GM04504 (cell line): ENCODE measurements around the gene NEU4.
"Not testable (repeated sequence)": the region's sequence is repeated elsewhere in the genome, so short reads cannot be mapped to it uniquely, and the experiment has no call there.

Experiments
- DNase-seq: peaks from one replicate; pipeline ENCODE4 v3.0.0-alpha.2; 2012; ENCODE audit warnings: low read depth

Gene NEU4

DNA sequence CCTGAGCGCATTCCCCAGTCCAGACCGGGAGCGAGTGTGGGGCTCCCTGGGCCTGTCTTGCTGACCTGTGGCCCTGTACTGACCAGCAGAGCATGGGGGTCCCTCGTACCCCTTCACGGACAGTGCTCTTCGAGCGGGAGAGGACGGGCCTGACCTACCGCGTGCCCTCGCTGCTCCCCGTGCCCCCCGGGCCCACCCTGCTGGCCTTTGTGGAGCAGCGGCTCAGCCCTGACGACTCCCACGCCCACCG, 5.3 kb downstream of the NEU4 start:
- DNase-seq: no peak

DNA sequence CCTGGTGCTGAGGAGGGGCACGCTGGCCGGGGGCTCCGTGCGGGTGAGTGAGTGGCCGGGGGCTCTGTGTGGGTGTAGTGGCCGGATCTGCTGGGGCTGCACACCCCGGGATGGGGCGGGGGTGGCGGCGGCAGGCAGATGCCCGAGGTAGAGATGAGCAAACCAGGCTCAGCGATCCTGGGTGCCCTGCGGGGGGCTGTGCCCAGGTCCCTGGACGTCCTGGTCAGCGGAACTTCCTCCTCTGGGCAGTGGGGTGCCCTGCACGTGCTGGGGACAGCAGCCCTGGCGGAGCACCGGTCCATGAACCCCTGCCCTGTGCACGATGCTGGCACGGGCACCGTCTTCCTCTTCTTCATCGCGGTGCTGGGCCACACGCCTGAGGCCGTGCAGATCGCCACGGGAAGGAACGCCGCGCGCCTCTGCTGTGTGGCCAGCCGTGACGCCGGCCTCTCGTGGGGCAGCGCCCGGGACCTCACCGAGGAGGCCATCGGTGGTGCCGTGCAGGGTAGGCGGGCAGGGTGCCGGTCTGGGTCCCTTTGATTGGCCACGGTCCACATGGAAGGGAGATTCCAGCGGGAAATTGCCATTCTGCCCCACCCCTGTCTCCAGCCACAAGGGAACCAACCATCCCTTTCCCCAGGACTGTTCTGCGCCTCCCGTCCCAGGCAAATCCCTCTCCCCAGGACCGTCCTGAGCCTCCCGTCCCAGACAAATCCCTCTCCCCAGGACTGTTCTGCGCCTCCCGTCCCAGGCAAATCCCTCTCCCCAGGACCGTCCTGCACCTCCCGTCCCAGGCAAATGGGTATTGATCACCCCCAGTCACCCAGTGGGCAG, 5.9 kb downstream of the NEU4 start:
- DNase-seq: no peak

DNA sequence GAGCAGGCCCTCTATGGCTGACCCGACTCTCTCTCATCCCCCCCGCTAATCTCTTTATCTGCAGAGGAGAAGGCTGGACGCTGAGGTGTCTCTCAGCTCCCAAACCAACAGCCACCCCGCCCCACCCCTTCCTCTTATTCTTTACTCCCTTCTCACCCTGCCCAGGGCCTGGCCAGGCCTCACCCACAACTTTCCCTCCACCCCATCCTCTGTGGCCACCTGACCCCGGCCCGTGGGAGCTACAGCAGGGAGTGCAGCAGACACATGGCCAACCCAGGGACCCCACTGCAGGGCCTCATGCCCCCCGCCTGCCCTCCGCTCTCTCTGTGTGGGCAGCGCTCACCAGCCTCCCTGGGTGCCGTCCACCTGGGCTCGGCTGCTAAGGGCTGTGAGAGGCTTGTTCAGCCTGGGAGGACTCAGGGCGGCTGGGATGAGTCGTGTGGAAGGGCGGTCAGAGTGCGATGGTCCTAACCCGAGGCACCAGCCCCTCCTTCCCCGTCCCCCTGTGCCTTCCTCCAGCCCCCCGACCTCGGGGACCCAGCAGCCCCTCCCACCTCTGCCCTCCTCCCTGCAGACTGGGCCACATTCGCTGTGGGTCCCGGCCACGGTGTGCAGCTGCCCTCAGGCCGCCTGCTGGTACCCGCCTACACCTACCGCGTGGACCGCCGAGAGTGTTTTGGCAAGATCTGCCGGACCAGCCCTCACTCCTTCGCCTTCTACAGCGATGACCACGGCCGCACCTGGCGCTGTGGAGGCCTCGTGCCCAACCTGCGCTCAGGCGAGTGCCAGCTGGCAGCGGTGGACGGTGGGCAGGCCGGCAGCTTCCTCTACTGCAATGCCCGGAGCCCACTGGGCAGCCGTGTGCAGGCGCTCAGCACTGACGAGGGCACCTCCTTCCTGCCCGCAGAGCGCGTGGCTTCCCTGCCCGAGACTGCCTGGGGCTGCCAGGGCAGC, 6.8 kb downstream of the NEU4 start:
- DNase-seq: no peak

DNA sequence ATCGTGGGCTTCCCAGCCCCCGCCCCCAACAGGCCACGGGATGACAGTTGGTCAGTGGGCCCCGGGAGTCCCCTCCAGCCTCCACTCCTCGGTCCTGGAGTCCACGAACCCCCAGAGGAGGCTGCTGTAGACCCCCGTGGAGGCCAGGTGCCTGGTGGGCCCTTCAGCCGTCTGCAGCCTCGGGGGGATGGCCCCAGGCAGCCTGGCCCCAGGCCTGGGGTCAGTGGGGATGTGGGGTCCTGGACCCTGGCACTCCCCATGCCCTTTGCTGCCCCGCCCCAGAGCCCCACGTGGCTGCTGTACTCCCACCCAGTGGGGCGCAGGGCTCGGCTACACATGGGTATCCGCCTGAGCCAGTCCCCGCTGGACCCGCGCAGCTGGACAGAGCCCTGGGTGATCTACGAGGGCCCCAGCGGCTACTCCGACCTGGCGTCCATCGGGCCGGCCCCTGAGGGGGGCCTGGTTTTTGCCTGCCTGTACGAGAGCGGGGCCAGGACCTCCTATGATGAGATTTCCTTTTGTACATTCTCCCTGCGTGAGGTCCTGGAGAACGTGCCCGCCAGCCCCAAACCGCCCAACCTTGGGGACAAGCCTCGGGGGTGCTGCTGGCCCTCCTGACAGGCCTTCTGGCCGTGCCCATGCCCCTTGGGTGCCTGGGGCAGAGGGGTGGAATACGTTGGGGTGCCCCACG, 7.6 kb downstream of the NEU4 start:
- DNase-seq: no peak

DNA sequence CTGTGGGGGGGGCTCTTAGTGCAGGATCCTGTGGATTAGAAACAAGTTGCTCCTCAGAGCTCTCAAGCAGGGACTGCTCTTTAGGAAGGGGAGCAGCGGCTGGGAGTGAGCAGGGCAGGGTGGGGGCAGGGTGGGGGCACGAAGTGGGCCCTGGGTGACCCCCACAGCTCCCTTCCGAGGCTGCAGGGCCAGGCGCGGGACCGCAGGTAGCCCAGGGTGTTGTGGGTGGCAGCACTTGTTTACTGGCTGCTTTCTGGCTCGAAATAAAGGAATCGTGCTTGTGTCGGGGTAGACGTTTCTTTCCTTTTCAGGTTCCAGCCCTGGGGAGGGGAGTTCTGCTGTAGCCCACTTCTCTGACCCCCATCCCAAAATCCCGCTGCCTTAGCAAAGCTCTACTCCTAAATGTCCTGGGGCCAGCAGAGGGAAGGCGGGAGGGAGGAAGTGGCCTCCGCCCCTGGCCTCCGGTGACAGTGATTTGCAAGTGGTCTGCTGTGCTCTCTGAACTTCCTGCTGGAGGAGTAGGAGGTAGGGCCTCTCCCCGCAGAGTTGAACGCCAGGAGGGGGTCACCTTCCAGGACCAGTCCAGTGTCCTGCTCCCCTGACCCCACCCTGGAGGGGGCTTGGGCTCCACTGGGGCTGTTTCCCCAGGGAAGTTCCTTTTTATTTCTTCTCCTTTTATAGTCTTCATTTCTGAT, 8.3 kb downstream of the NEU4 start:
- no peak for DNase-seq

DNA sequence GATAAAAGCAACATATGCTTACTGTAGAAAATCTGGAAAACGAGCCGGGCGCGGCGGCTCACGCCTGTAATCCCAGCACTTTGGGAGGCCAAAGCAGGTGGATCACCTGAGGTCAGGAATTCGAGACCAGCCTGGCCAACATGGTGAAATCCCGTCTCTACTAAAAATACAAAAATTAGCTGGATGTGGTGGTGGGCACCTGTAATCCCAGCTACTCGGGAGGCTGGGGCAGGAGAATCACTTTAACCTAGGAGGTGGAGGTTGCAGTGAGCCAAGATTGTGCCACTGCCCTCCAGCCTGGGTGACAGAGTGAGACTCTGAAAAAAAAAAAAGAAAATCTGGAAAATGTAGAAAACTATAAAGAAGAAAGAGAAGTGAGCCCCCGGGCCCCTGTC, 8.8 kb downstream of the NEU4 start:
- DNase-seq: not testable (repeated sequence)

DNA sequence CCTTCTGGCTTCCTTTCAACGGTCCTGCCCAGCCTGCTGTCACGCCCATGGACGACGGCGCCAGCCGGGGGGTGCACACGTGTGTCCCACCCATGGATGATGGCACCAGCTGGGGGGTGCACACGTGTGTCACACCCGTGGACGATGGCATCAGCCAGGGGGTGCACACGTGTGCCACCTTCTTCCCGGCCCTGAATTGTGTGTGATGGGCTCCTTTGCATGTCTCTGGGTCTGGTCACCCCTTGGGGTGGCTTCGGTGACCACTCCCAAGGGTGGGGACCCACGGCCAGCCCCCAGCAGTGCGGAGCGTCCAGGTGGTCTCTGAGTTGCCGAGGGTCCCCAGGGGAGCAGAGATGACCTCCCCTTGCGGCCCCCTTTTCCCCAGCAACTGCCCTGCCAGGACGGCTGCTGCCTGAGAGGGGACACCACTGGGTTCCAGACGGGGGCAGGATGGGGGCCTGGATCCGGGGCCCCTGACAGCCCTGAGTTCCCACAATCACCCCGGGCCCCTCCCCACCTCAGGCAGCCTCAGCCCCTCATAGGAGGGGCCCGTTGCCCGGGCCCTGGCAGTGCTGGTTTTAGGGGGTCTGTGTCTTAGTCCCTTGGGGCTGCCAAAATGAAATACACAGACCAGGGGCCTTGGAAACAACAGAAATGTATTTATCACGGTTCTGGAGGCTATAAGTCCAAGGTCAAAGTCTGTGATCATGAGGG, 9.4 kb downstream of the NEU4 start:
- DNase-seq: no peak

DNA sequence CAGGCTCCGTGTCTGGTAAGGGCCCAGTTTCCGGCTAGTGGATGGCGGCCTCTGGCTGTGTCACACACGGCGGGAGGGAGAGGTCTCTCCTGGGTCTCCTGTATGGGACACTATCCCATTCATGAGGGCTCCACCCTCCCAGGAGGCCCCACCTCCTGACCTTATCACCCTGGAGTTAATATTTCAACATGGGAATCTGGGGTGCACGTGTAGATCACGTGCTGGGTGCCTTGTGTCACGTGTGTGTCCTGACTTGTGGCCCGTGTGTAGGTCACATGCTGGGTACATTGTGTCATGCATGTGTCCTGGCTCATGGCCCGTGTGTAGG, 9.9 kb downstream of the NEU4 start:
- DNase-seq: no peak

DNA sequence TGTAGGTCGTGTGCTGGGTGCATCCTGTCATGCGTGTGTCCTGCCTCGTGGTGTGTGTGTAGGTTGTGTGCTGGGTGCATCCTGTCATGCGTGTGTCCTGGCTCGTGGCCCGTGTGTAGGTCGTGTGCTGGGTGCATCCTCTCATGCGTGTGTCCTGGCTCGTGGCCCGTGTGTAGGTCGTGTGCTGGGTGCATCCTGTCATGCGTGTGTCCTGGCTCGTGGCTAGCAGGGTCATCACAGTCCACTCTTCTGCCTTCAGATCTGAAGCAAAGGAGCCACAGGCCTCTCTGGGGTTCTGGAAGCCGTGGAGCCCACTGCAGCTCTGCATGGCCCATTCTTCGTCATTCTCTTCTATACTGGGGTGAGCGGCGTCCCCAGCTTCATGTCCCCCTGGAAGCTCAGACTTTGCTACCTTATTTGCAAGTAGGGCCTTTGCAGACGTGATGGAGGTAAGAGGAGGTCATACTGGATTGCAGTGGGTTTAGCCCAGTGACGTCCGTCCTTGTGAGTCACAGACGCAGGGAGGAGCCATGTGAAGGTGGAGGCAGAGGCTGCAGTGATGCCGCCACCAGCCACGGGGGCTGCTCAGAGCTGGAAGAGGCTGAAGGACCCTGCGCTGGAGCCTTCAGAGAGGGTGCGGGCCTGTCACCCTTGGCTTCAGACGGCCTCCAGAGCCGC, 11.1 kb downstream of the NEU4 start:
- not testable (repeated sequence) for DNase-seq

DNA sequence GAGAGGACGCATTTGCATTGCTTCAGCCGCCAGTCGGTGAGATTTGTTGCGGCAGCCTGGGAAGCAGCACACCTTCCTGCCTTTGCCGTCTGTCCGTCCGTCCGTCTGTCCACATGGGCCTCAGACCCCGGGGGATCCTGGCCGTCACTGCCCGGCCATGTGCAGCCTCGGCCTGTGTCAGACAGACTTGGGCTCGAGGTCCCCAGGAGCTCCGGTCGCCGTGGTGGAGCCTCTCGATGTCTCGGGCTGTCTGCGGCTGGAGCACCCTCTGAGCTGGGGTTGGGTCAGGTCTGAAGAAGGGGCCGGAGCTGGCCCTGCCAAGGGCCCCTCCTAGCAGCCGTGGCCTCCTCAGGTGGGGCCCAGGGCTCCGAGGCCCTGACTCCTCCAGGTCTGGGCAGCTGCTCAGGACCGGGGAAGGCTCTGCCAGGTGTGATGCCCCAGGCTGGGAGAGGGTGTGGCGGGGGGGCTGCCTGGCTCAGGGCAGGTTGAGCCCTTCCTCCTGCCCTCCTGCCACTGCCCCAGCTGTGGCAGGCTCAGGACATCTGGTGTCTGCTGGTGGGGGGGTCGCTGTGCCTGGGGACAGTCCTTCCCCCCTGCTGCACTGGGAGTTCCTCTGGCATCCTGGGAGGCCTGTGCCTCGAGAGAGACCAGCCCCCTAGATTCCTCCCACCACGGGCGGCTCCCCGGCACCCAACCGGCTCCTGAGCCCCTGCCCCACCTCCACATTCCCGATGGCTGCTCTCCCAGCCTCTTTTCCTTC, 11.8 kb downstream of the NEU4 start:
- no peak for DNase-seq

DNA sequence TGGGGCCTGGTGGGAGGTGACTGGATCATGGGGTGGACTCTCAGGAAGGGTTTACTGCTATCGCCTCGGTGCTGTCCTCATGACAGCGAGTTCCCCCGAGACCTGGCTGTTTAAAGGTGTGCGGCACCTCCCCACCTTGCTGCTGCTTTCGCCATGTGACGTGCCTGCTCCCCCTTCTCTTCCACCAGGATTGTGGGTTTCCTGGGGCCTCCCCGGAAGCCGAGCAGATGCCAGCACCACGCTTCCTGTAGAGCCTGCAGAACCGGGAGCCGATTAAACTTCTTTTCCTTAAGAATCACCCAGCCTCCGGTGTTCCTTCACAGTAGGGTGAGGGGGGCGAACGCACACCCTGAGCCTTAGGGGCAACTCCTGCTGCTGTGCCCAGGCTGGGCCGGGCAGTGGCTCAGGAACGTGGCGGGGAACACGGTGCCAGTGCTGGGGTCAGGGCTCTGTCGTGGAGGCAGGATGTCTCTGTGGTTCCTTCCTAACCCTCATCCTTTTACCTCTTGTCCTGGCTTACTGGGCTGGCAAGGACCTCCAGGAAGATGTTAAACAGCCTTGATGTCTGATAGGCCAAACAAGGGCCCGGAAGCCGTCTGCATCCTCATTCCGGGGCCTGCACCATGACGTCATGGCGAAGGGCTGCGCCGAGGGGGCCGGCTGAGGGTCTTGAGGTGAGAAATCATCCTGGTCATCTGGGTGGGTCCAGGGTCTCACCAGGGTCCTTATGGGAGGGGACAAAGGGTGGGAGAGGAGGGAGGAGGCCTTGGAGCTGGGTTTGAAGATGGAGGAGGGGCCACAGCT, 12.7 kb downstream of the NEU4 start:
- DNase-seq: no peak

DNA sequence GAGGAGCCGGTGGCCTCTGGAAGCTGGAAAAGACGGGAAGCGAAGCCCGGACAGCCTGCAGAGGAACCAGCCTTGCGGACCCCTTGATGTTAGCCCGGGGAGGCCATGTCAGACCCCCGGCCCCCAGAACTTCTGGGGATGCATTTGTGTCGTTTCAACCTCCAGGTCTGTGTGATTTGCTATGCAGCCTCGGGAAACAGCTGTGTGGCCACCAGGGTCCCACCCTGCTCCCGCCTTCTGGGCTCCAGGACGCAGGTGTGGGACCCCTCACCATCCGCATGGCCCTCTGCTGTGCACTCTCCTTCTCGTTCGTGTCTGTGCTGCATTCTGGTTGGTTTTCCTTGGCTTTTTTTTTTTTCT, 13.3 kb downstream of the NEU4 start:
- DNase-seq: no peak

DNA sequence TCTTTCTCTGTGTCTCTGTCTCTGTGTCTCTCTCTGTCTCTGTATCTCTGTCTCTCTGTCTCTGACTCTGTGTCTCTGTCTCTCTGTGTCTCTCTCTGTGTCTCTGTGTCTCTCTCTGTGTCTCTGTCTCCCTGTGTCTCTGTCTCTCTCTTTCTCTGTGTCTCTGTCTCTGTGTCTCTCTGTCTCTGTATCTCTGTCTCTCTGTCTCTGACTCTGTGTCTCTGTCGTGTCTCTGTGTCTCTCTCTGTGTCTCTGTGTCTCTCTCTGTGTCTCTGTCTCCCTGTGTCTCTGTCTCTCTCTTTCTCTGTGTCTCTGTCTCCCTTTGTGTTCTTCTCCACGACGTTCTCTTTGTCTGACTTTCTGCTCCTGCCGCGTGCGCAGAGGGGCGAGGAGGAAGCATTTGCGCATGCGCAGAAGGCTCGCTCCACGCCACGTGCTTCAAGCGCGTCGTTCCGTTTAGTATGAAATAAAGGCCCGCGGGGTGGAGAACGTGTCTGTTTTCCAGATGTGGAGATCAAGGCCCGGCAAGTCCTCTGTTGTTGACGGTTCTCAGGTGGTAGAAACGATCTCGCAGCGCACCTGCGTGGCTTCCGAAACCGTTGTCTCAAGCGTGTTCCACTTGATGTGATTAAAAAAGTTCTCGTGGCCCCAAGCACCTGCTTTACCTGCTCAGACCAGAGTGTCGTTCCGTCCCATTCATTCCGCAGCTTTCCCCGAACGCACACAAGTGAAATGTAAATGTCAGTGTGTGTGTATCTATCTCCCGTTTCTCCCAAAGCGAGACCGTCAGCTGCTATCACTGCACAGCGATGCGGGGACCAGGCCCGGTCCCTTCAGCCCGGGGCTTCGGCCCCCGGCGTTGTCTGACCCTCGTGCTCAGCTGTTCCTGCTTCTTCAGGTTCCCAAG, 14.8 kb downstream of the NEU4 start:
- DNase-seq: not testable (repeated sequence)

DNA sequence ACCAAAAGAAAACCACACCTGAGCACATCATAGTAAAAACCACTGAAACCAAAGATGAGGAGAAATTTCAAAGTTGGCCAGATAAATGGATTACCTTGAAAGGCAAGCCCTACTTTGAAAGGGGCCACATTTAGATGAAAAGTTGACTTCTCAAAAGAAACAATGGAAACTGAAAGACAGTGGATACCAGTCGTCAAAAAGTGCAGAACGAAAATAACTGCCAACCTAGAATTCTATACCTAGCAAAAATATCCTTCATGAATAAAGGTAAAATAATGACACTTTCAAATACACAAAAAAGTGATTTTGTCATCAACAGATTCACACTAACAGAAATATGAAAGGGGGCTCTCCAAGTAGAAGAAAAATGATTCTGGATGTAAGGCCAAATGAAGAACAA, 18.4 kb downstream of the NEU4 start:
- DNase-seq: no peak

DNA sequence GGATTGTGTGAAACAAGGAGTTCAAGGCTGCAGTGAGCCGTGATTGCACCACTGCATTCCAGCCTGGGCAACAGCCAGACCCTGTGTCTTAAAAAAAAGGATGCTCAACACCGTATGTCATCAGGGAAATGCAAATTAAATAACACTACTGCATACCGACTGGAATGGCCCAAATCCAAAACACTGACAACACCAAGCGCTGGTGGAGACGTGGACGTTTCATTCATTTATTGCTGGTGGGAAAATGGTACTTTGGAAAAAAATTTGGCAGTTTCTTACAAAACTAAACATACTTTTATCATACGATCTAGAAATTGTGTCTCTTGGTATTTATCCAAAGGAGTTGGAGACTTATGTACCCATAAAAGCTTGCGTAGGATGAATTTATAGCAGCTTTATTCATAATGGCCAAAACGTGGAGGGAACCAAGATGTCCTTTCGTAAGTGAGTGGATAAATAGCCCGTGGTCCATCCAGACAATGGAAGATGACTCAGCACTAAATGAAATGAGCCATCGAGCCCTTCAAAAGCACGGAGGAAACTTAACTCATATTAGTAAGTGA, 24.2 kb downstream of the NEU4 start:
- DNase-seq: peak; percentile 42

DNA sequence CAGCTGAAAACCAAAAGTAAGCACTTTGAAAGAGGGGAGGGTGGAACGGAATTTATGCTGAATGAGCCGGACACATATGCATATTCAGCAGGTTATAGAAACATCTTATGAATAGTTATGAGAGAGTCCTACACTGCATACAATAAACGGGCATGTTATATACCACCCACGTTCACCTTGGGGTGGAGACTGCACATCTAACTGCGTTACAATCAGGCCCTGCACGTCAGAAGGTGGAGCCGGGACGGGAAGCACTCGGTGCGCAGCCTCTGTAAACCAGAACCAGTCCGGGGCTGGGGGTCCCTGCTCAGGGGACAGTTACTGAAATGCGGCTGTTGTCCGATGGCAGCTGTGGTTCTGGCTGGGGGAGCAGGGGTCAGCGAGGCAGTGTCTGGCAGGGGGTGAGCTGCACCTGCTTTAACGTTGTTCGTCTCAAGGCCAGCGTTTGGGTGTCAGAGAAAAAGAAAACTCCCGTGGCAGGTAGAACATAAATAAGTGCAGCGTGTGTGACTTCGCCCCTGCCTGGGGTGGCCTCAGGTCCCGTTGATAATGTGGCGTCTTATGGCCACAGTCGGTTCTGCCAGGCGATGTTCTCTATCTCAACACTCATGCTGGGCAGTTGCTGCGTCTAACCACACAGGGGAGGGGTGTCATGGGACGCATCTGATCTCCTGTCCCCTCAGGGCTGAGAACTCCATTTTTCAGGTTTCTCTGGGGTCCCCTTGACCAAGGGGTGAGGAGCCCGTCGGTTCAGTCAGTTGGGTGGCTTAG, 24.9 kb downstream of the NEU4 start:
- DNase-seq: not testable (repeated sequence)

DNA sequence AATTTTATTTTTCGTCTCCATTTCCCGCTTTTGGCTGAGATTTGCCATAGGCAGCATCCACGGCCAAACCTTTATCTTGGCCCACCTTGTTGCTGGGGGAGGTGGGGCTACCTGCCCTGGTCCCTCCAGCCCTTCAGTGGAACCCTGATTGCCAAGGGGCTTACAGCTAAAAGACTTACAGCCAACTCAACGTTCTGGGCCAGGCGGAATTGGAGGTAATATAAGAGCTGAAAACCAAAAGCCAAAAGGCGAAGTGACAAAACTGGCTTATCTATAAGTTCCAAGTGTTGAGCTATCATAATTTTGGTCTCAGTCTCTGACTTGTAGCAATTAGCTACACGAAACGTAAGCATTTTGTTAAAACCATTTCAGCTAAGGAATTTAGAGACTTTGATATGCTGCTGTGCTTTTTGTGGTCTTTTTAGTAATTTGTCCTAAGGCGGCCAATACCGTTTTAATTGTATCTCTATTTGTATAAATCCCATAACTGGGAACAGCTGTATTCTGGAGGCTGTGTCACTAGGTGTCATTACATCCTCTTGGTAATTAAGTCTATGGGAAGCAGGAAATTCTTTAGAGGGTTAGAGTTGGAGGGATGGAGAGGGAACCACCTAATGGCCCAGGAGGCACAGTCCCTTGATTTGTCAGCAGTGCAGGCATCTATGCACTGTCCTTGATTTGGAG, 25.7 kb downstream of the NEU4 start:
- DNase-seq: no peak
